HL-60/S4 treated with retinoic acid at 250 ng/mL for 4 days and 3 days (cell line): ENCODE results near the gene SLC26A1.

Experiments
- in situ Hi-C: fragments of 300-500 bp; cut with MboI; formaldehyde crosslinking; loops from 2 replicates; pipeline ENCODE4 v1.7.0; 2022; ENCODE audit warnings: low sequenced_read_pairs

The SLC26A1 gene

DNA sequence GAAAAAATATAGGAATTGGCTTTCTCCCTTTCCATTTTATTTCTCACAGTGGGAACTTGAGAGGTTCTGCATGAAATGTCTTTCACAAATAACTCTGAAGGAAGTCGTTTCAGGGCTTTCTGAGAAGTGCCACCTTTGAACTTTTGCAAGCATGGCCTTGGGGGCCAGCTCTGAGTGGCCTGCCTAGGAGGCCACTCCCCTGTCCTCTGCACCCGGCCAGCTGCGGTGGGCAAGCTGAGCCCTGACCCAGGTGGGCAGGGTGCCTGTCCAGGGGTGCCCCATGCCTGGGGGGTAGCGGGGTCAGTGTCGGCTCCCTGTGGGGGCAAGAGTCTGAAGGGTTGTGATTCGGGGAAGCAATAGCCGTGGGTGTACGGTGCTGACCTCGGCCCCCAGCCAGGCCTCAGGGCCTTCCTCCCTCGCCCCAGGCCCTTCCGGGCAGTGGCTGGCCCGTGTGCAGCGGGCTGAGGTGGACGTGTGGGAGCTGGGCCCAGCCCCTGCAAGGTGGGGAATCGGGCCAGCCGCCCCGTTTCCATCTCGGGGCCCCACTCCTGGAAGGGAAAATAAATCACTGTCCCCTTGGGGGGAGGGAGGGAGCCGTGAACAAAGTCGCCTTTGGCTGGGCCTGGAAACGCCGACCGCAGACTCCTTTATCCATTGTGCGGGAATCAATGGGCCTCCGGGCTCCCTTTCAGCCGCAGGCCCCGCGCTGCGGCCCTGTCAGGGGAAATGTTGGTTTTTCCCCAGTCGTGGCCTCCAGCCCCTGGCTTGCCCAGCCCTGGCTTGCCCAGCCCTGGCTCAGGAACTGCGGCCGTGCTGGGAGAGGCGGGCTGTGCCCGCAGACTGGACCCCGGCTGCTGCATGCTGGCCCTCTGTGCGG lies 21.3 kb upstream of the SLC26A1 start:
- in situ Hi-C loops: no loop called here

DNA sequence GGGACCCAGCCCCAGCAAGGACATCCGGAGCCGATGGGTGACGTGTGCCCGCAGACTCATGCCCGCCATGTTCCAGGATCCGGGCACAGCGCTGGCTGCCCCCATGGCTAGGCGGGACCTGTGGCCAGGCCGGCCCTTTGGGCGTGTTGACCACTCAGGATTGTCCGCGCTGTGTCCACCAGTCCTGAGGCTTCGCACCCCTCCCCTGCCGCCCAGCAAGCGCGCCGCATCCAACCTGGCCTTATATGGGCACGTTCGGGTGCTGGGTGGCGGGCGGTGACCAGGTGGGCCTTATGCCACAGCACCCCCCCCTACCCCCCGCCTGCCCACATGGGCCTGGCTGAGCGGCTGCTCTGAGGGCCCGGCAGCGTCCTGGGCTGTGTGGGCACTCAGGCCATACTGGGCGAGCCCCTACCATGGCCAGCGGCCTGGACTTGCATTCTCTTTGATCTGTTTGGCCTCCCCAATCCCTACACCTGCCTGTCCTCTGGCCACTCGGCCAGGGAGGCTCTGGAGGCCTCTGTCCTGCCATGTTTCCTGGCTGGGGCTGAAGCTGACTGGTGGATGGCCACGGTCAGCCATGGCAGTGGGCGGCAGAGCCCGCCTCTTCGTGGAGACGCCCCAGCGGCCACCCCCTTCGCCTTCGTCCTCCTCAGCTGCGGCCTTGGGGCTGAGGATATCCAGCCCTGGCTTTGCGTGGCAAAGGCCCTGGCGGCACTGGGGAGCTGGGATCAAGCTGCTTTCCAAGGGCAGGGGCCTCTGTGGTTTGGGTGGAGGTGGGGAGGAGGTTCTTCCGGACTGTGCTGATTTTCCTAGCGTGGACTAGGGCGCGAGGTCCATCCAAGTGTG lies 20.2 kb upstream of the SLC26A1 start:
- in situ Hi-C loops: no loop called here

DNA sequence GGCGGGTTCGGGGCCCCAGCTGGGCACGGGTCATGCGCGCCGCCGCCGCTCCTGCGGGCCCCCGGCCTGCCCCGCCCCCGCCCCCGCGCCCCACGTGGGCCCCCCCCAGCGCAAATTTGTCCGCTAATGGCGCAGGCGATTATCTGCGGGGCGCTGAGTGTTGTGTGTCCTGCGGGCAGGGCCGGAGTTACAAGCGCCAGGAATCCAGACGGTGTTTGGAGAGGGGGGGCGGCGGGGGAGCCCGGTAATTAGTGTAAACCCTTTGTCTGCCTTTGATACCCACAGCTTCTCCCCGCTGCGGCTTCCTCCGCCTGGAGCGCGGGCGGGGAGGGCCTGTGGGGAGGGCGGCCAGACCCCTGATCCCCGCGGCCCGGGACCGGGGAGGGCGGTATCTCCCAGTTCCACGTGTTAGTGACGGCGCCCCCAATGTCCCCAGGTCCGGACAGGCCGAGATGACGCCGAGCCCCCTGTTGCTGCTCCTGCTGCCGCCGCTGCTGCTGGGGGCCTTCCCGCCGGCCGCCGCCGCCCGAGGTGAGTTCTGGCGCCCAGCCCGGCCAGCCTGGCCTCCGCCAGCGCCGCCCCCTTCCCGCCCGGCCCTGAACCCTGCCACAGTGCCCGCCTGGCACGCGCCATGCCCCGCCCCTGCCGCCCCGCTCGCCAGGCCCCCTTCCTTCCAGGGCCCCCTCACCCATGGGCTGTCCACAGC lies 19.0 kb upstream of the SLC26A1 start:
- in situ Hi-C loops: no loop called here

DNA sequence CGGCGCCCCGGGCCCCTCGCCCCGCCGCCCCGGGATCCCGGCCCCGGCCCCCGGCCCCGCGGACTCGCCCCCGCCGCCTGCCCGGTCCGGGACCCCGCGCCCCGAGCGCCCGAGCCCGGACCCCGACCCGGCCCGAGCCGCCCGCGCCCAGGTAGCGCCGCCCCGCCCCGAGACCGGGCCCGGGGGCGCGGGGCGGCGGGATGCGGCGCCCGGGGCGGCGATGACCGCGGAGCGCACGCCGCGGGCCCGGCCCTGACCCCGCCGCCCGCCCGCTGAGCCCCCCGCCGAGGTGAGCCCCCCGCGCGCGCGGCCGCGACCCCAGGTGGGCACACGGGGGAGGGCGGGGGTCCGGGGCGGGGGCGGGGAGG lies 18.4 kb upstream of the SLC26A1 start:
- in situ Hi-C loops: no loop called here

DNA sequence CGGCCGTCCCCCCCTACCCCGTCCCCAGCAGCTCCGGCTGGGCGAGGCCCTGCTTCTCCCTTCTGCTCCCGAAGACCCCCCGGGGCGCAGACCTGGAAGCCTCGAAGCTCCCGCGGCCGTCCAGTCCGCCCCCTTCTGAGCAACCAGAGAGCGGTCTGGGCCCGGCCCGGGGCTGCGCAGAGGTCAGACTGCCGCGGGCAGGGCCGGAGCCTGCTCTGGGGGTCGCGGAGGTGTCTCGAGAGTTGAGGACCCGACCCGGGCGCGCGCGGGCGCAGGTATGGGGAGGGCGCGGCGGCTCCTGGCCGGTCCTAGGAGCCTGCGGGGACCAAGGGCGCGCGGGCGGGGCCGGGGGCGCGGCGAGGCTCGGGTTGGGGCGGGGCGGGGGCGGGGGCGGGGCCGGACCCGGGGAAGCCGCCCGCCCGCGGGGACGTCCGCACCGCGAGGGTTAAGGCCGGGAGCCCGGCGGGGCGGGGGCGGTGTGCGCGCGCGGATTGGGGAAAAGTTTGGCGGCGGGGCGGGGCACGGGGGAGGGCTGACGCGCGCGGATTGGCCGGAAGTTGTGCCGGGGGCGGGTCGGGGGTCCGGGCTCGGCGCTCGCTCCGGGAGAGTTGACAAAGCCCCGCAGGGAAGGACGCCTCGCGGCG lies 17.9 kb upstream of the SLC26A1 start, which contains the start of gene FGFRL1:
Gene FGFRL1, plus strand, starts transcription at position 605 of the 644 bp plus-strand sequence. CDS start 860 bp downstream, outside the sequence.
- in situ Hi-C loops: no loop called here

DNA sequence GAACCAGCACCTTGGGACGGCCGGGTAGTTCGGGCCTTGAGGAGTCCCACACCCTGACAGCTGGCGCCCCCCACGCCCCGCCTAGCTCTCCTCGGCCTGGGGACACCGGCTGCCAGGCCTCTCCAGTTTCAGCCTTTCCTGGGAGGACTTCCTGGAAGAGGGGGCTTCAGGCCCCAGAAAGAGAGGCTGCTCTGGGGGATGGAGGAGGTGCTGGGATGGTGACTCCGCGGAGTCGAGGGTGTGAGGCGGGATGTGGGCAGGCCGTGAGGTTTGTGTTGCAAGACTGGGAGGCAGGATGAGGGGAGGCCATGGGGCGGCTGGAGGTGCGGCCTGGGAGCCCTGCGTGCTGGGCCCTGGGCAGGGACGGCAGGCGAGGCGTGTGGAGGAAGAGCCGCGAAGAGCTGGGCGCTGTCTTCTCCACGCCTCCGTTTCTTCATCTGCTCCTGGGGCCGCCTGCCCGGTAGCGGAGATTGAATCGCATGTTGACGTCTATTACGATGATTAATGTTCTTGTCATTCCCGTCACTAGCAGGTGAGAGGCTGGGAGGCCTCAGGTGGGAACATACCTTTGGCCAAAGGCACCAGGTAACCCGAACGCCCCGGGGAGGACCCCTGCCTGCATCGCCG lies 17.3 kb upstream of the SLC26A1 start:
- in situ Hi-C loops: no loop called here

DNA sequence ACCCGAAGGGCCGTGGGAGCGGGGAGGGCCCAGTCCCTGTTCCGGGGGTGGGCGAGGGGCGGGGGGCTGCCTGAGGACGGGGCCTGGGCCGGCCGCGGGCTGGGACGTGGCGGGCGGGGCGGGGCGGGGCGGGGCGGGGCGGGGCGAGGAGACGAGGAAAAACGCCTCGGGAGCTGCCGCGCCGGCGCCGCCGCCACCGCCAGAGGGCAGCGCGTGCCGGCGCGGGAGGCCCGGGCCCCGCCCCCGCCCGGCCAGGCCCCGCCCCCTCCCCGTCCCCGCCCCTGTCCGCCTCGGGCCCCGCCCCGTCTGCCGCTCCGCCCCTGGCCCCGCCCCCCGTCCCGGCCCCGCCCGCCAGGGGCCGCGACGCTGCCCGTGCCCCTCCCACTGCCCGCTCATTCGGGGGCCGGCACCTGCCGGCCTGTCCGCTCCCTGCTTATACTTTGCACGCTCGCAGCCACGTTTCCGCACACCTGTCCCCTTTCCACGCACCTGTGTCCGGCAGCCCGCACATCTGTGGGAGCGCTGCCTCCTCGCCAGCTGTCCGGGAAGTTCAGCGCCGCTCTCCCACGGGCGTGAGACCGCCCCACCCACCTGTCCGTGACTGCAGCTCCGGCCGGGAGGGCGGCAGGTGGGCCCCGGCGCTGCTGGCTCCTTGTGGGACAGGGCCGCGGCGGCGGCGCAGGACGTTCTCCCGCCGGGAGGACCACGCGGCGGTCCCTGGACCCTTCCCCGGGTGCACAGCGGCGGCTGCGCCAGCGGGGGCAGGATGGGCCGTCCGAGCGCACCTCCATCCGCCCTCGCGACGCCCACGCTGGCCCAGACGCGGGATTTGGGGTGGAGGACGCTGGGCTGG lies 16.6 kb upstream of the SLC26A1 start:
- in situ Hi-C loops: no loop called here

DNA sequence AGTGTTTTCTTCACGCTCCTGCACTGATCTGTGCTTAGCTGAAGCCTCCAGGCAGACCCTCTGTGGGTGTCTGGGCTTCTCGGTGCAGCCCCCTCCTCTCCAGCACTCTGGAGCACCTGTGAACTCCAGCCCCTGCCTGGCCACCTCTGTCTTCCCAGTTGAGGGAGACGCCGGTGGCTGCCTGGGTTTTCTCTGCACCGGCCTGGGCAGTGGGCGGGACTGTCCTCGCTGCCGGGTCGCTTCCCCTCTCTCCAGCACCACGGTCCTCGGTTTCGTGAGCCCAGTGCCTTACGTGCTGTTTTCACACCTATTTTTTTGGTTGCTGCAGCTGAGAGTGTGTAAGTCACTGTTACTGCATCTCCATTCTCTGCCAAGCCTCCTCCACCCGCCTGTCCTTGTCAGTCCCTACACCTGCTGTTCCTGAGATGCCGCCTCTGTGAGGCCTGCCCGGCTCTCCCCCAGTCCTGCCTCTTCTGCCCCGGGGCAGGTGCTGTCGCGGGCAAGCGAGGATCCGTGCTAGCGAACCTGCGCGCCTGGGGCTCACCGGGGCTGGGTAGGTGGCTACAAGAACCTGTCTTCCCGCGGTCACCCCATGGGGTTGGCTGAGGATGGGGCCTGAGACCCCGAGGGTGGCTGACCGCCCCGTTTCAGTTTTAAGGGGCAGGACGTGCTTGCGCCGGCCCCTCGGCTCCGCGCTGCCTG lies 15.8 kb upstream of the SLC26A1 start:
- in situ Hi-C loops: no loop called here

DNA sequence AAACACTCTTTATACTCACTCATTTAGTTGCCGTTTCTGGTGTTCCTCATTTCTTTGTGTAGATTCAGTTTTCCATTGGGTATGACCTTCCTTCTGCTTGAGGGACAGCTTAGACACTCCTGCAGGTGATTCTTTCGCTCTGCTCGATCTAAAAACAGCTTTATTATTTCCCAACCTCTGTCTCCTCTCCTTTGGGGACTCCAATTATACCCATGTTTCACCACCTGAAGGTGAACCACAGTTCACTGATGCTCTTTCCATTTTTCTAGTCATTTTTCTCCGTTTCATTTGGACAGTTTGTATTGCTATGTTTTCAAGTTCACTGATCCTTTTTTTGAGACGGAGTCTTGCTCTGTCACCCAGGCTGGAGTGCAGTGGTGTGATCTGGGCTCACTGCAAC lies 13.7 kb upstream of the SLC26A1 start:
- in situ Hi-C loops: no loop called here

DNA sequence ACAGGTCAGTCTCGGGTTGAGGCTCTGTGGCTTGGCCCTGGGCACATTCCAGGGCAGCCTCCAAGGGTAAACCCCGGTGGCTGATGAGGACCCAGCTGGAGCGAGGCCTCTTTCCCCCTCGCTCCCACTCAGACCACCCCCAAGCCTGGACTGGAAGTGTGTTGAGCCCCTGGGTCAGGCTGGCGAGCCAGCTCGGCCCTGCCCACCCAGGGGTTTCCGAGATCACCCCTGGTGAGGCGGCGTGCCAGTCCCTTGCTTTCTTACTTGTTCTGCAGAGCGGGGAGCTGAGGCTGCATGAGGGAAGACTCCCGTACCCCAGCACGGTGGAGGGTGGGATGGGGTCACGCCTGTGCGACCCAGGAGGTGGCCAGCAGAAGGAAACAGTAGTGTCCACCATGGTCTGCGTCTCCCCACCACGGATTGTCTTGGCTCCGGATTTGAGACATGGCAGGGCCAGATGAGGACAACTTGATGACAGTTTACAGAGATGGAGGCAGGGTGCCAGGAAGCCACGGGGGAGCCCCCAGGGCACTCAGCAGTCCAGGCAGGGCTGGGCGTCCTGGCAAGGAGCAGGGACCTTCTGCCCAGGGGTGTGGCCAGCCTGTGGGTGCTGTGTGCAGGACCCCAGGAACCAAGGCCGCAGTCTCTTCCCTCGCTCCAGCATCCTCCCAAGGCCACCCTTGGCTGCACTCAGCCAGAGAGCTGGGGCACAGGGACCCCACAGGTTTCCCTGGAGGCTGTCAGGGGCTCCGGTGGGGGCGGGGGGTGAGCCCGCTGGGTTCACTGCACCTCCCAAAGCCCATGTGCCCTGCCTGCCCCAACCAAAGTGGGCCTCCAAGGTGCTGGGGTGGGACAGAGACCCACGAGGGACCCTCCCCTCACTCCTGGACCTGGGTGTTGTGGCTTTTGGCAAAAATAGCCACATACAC lies 11.6 kb upstream of the SLC26A1 start:
- in situ Hi-C loops: no loop called here

DNA sequence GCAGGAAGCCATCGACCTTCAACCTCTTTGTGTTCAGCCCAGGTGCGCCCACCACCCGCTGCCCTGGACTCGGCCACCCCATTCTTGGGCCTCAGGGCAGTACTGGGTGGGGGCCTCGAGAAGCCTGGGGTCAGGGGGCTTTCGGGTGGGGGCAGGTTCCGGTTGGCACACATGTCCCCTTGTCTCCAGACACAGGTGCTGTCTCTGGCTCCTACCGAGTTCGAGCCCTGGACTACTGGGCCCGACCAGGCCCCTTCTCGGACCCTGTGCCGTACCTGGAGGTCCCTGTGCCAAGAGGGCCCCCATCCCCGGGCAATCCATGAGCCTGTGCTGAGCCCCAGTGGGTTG lies 10.8 kb upstream of the SLC26A1 start:
- in situ Hi-C loops: no loop called here

DNA sequence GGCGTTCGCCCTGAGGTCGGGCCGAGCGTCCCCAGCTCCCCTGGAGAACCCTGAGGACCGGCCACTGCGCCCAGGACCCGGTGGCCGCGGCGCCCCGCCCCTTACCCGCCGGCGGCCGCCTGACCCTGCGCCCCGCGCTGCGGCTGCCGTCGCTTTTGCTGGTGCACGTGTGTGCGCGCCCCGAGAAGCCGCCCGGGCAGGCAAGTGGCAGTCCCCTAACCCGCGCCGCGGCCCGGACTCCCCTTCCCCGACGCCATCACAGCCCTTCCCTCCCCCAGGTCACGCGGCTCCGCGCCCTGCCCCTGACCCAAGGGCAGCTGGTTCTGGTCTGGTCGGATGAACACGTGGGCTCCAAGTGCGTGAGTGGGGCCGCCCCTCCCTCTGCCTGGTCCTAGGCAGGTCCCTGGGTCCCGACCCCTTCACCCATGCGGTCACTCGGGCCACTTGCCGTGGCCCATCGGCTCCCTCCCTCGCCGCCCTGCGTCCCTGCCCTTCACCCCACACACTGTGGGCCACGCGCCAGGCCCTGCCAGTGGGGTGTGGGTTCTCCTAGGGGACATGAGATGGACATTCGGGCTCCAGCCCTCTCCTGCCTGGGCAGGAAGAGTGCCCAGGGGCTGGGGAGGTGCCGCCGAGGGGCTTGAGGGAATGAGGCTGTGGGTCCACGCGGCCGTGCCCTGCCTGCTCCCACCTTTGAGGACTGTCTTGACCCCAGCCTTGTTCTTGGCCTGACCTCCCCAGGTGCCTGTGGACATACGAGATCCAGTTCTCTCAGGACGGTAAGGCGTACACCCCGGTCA lies 10.3 kb upstream of the SLC26A1 start:
- in situ Hi-C loops: no loop called here

DNA sequence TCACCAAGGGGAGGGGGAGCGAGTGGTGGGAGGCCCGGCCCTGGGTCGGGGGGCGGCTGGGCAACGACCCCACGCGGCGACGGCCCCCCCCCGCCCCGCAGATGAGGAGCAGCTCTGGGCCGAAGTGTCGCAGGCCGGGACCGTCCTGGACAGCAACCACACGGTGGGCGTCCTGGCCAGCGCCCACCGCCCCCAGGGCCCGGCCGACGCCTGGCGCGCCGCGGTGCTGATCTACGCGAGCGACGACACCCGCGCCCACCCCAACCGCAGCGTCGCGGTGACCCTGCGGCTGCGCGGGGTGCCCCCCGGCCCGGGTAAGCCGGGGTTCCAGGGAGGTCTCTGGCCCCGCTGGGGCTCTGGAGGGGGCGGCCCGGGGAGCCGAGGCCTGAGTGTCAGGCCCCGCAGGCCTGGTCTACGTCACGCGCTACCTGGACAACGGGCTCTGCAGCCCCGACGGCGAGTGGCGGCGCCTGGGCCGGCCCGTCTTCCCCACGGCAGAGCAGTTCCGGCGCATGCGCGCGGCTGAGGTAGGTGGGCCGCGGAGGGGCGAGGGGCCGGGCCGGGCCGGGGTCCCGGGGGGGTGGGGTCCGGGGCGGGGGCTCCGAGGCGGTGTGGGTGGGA lies 9.5 kb upstream of the SLC26A1 start:
- in situ Hi-C loops: no loop called here

DNA sequence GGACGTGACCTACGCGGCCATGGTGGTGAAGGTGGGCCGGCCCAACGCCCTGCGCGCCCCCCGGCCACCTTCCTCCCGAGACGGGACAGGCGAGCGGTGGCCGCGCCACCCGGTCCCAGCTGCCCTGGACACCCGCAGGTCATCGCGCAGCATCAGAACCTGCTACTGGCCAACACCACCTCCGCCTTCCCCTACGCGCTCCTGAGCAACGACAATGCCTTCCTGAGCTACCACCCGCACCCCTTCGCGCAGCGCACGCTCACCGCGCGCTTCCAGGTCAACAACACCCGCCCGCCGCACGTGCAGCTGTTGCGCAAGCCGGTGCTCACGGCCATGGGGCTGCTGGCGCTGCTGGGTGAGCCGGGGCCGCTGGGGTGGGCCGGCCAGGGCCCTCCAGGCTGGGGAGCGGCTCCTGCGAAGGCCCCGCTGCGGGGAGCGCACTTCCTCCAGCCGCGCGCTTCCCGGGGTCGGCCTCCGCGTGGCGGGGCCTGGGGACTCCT lies 9.0 kb upstream of the SLC26A1 start:
- in situ Hi-C loops: no loop called here

DNA sequence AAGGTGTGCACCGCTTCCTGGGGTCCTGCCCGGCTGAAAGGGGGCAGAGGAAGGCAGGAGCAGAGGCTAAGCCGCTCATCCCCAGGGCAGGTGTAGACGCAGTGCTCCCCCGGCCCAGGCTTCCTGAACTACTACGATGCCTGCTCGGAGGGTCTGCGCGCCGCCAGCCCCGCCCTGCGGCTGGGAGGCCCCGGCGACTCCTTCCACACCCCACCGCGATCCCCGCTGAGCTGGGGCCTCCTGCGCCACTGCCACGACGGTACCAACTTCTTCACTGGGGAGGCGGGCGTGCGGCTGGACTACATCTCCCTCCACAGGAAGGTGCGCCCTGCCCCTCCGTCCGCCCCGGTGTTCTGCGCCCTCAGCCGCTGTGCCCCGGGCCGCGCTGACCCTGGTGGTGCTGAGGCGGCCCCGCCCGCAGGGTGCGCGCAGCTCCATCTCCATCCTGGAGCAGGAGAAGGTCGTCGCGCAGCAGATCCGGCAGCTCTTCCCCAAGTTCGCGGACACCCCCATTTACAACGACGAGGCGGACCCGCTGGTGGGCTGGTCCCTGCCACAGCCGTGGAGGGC lies 8.4 kb upstream of the SLC26A1 start:
- in situ Hi-C loops: no loop called here

DNA sequence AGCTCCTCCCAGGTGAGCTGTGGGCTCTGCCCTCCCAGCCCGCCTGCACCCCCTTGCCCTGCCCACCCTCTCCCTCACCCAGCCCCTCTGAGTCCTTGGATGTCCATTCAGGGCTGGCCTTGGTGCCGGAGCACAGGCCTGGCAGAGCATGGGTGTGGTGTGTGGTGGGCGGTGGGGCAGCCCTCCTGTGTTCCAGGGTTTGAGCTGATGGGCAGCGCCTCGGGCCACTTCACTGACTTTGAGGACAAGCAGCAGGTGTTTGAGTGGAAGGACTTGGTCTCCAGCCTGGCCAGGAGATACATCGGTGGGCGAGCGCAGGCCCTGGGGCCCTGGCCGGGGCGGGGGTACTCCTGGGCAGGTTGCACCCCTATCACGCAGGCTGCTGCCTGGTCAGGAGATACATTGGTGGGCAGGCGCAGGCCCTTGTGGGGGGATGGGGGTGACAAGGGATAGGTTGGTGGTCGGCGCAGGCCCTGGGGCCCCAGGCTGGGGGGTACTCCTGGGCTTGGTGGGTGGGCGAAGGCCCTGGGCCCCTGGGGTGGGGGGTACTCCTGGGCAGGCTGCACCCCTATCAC lies 7.6 kb upstream of the SLC26A1 start:
- in situ Hi-C loops: no loop called here
